ENCODE results near the gene GMPPA.

The GMPPA gene

GRCh38 chr2:219484343-219485200 lies 14.1 kb upstream of the GMPPA start:
- in situ Hi-C loops (cut with MboI; ENCODE audit: low sequenced_read_pairs), result no loop called here

GRCh38 chr2:219485201-219485580 lies 13.5 kb upstream of the GMPPA start:
- in situ Hi-C loops (cut with MboI; ENCODE audit: low sequenced_read_pairs), result no loop called here

- in situ Hi-C loops (cut with MboI; ENCODE audit: low sequenced_read_pairs), result no loop called here
Measured at GRCh38 chr2:219486380-219486959, 12.2 kb upstream of the GMPPA start.

- in situ Hi-C loops (cut with MboI; ENCODE audit: low sequenced_read_pairs), result no loop called here
Measured at GRCh38 chr2:219488149-219488843, 10.4 kb upstream of the GMPPA start.

GRCh38 chr2:219488844-219489194 lies 9.9 kb upstream of the GMPPA start:
- in situ Hi-C loops (cut with MboI; ENCODE audit: low sequenced_read_pairs), result no loop called here

GRCh38 chr2:219489315-219489714 lies 9.4 kb upstream of the GMPPA start:
- in situ Hi-C loops (cut with MboI; ENCODE audit: low sequenced_read_pairs), result no loop called here

GRCh38 chr2:219490186-219490585 lies 8.5 kb upstream of the GMPPA start:
- in situ Hi-C loops (cut with MboI; ENCODE audit: low sequenced_read_pairs), result no loop called here

- in situ Hi-C loops (cut with MboI; ENCODE audit: low sequenced_read_pairs), result no loop called here
Measured at GRCh38 chr2:219490600-219491130, 8.0 kb upstream of the GMPPA start.

- in situ Hi-C loops (cut with MboI; ENCODE audit: low sequenced_read_pairs), result no loop called here
Measured at GRCh38 chr2:219491278-219491963, 7.3 kb upstream of the GMPPA start.

GRCh38 chr2:219492575-219492974 lies 6.1 kb upstream of the GMPPA start:
- in situ Hi-C loops (cut with MboI; ENCODE audit: low sequenced_read_pairs), result no loop called here

GRCh38 chr2:219493086-219493485 lies 5.6 kb upstream of the GMPPA start:
- in situ Hi-C loops (cut with MboI; ENCODE audit: low sequenced_read_pairs), result no loop called here

- in situ Hi-C loops (cut with MboI; ENCODE audit: low sequenced_read_pairs), result no loop called here
Measured at GRCh38 chr2:219494952-219495530, 3.6 kb upstream of the GMPPA start.

- in situ Hi-C loops (cut with MboI; ENCODE audit: low sequenced_read_pairs), result no loop called here
Measured at GRCh38 chr2:219495531-219496122, 3.1 kb upstream of the GMPPA start.

- in situ Hi-C loops (cut with MboI; ENCODE audit: low sequenced_read_pairs), result no loop called here
Measured at GRCh38 chr2:219496247-219496824, 2.4 kb upstream of the GMPPA start.

GRCh38 chr2:219496825-219497494 lies 1.7 kb upstream of the GMPPA start:
- in situ Hi-C loops (cut with MboI; ENCODE audit: low sequenced_read_pairs), result no loop called here

GRCh38 chr2:219497495-219498279 lies 1.0 kb upstream of the GMPPA start:
- in situ Hi-C loops (cut with MboI; ENCODE audit: low sequenced_read_pairs), result no loop called here

- in situ Hi-C loops (cut with MboI; ENCODE audit: low sequenced_read_pairs), result no loop called here
Measured at GRCh38 chr2:219499058-219499307, 292 bp downstream of the GMPPA start.

- in situ Hi-C loops (cut with MboI; ENCODE audit: low sequenced_read_pairs), result no loop called here
Measured at GRCh38 chr2:219499555-219499954, 864 bp downstream of the GMPPA start.

GRCh38 chr2:219500135-219500534 lies 1.4 kb downstream of the GMPPA start:
- in situ Hi-C loops (cut with MboI; ENCODE audit: low sequenced_read_pairs), result loop anchor here (25.0 kb wide), 1 partner anchor 88 kb away; the partner anchor contains the start of gene DES

Data from hTERT RPE-1 (cell line).